Activated CD4-positive, alpha-beta T cell treated with anti-CD3 and anti-CD28 coated beads, Interleukin-2, Interleukin-6, amounts not matched to agents 100 ng/mL and 50 ng/mL, durations not matched to agents 16 hours and 8 hours (primary cell): ENCODE results near the gene ARMC5.
"Not testable (repeated sequence)": the region's sequence is repeated elsewhere in the genome, so short reads cannot be mapped to it uniquely, and the experiment has no call there.

Experiments
- DNase-seq: peaks from one replicate; pipeline ENCODE4 v3.0.0-alpha.2; 2020

The ARMC5 gene

GRCh38 chr16:31435341-31436220, 23.7 kb upstream of the ARMC5 start:
- DNase-seq: no peak

- no peak for DNase-seq
These were observed 22.9 kb upstream of the ARMC5 start for GRCh38 chr16:31436221-31437045.

- DNase-seq: no peak
These were observed 20.9 kb upstream of the ARMC5 start for GRCh38 chr16:31438414-31438813.

GRCh38 chr16:31439023-31439422, 20.3 kb upstream of the ARMC5 start:
- not testable (repeated sequence) for DNase-seq

- DNase-seq: no peak
These were observed 19.8 kb upstream of the ARMC5 start for GRCh38 chr16:31439519-31439918.

GRCh38 chr16:31440516-31441184, 18.7 kb upstream of the ARMC5 start:
- no peak for DNase-seq

GRCh38 chr16:31441956-31442355, 17.3 kb upstream of the ARMC5 start:
- DNase-seq: no peak

- not testable (repeated sequence) for DNase-seq
These were observed 13.4 kb upstream of the ARMC5 start for GRCh38 chr16:31445931-31446330.

- no peak for DNase-seq
These were observed 8.1 kb upstream of the ARMC5 start for GRCh38 chr16:31451201-31451600.

GRCh38 chr16:31451681-31452351, 7.5 kb upstream of the ARMC5 start:
- DNase-seq: peak; percentile 42

- no peak for DNase-seq
These were observed 6.6 kb upstream of the ARMC5 start for GRCh38 chr16:31452631-31453106.

- DNase-seq: no peak
These were observed 5.8 kb upstream of the ARMC5 start for GRCh38 chr16:31453255-31454204.

GRCh38 chr16:31455601-31456314, 3.5 kb upstream of the ARMC5 start:
- DNase-seq: peak; percentile 54

- DNase-seq: no peak
These were observed 2.3 kb upstream of the ARMC5 start for GRCh38 chr16:31456988-31457360.

GRCh38 chr16:31458073-31458843, 1.0 kb upstream of the ARMC5 start:
- peak; percentile 73 for DNase-seq

GRCh38 chr16:31459687-31460581, 633 bp downstream of the ARMC5 start:
- DNase-seq: peak; percentile 100

- peak; percentile 39 for DNase-seq
These were observed 1.3 kb downstream of the ARMC5 start for GRCh38 chr16:31460582-31461002.

GRCh38 chr16:31461201-31461920, 2.1 kb downstream of the ARMC5 start:
- no peak for DNase-seq
